A673 (cell line): ENCODE results near the gene SCYGR4. TPM values are rescaled to one million over a fixed set of nuclear protein-coding genes. Genes with fewer than 3 reads are reported as not detected.
"Not testable (repeated sequence)": the region's sequence is repeated elsewhere in the genome, so short reads cannot be mapped to it uniquely, and the experiment has no call there.

Experiments
- BruUV-seq: library from RNA; stranded (reverse); fragments of 400-500 nt; replicated peaks from 2 replicates; lab custom pipeline; 2021; lab: Mats Ljungman, UMichigan
- CTCF ChIA-PET: fragments of 300-600 bp; sonication (Branson Sonifier 250); formaldehyde crosslinking; loops from one replicate; lab custom pipeline; 2022; ENCODE audit warnings: antibody characterized with exemption; lab: Charles Lee
- POLR2A ChIA-PET: fragments of 300-600 bp; sonication (Branson Sonifier 250); formaldehyde crosslinking; loops from one replicate; lab custom pipeline; 2022; ENCODE audit warnings: antibody characterized with exemption; ENCODE audit not compliant: low non-redundant PET; lab: Charles Lee
- DNase-seq: peaks from one replicate; pipeline ENCODE4 v3.0.0-alpha.2; 2015; ENCODE audit warnings: low spot score
- H3K27ac ChIP-seq: fragments of 200-600 bp; sonication (generic); 2 replicates; pipeline ENCODE4 v1.5.1; 2016; ENCODE audit warnings: mixed run types, low read depth, mild to moderate bottlenecking, mixed read lengths, antibody characterized with exemption, low read length; ENCODE audit not compliant: poor library complexity, severe bottlenecking
- H3K27me3 ChIP-seq: fragments of 200-600 bp; sonication (generic); replicated peaks from 2 replicates; pipeline ENCODE4 v1.6.1; 2017; ENCODE audit warnings: mixed run types, low read depth, mild to moderate bottlenecking, mixed read lengths, antibody characterized with exemption, low read length; ENCODE audit not compliant: insufficient read depth, poor library complexity
- H3K36me3 ChIP-seq: fragments of 200-600 bp; sonication (generic); 2 replicates; pipeline ENCODE4 v1.6.1; 2016; ENCODE audit warnings: mixed run types, mild to moderate bottlenecking, mixed read lengths, antibody characterized with exemption, low read length; ENCODE audit not compliant: insufficient read depth, poor library complexity, severe bottlenecking
- H3K4me1 ChIP-seq: fragments of 200-600 bp; sonication (generic); 2 replicates; pipeline ENCODE4 v1.6.1; 2017; ENCODE audit warnings: mixed run types, mild to moderate bottlenecking, mixed read lengths, antibody characterized with exemption, low read length; ENCODE audit not compliant: insufficient read depth, poor library complexity, severe bottlenecking
- H3K4me3 ChIP-seq: fragments of 200-600 bp; sonication (generic); 2 replicates; pipeline ENCODE4 v1.5.1; 2016; ENCODE audit warnings: low read depth, mixed run types, mild to moderate bottlenecking, mixed read lengths, low read length; ENCODE audit not compliant: poor library complexity, severe bottlenecking
- H3K9me3 ChIP-seq: fragments of 200-600 bp; sonication (generic); 2 replicates; pipeline ENCODE4 v1.6.1; 2016; ENCODE audit warnings: mixed run types, low read depth, mild to moderate bottlenecking, mixed read lengths, antibody characterized with exemption, low read length; ENCODE audit not compliant: poor library complexity, severe bottlenecking
- CTCF ChIP-seq: fragments of 300-800, 200-600 bp; sonication (generic); conservative IDR thresholded peaks from 2 replicates; pipeline ENCODE4 v1.5.1; 2017; ENCODE audit warnings: low read depth, mild to moderate bottlenecking, antibody characterized with exemption, low read length, moderate library complexity, mixed read lengths
- EZH2 ChIP-seq: fragments of 200-600 bp; sonication (generic); IDR thresholded peaks from 2 replicates; pipeline ENCODE4 v1.6.1; 2017; ENCODE audit warnings: borderline replicate concordance, low read depth, mild to moderate bottlenecking, mixed read lengths, antibody characterized with exemption, low read length; ENCODE audit not compliant: poor library complexity, severe bottlenecking
- intact Hi-C: fragments of 100-400 bp; cut with micrococcal nuclease; formaldehyde crosslinking; loops from one replicate; pipeline ENCODE4 v1.10.0; 2022; ENCODE audit not compliant: unreplicated experiment
- total RNA-seq: library from RNA; stranded (reverse); gene quantifications from 2 replicates; pipeline ENCODE4 v1.2.3, GENCODE V29; 2021

SCYGR4 gene
- total RNA-seq, 1 experiment from 2014 or later: not detected

DNA sequence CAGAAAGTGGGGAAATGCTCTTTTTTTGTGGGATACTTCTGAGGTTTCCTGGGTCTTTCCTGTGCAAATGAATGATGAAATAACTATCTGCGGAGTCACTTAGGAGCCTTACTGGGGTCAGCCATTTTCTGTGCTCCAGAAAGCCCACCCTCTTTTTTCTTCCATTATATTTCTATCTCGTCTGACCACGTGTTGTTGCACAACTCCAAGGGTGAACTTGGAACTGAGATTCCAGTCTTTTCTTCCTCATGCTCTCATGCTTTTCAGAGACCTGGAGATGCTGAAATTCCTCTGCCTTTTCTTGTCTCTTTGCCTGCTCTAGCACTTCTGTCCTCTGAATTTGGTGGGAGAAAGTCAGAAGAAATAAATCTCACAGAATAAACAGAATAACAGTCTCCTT, 44.5 kb downstream of the SCYGR4 start:
- Histone ChIP-seq H3K27me3 (no peaks in the 10 kb centered on the region), H3K4me3 (no peak overlapping the region), H3K4me1 (no peaks in the 10 kb centered on the region), H3K36me3 (no peaks in the 10 kb centered on the region), H3K9me3 (no peaks in the 10 kb centered on the region), H3K27ac (no peak overlapping the region)
- no peak for DNase-seq
- BruUV-seq: no TSS peak
- POLR2A ChIA-PET: no interaction called here
- TF ChIP-seq EZH2: no peak
- no peak for TF ChIP-seq CTCF
- intact Hi-C loops: no loop called here
- CTCF ChIA-PET: interaction anchor here (1.0 kb wide), 1 partner anchor 104 kb away, joined by 3 read pairs; no protein-coding TSS in a partner anchor

DNA sequence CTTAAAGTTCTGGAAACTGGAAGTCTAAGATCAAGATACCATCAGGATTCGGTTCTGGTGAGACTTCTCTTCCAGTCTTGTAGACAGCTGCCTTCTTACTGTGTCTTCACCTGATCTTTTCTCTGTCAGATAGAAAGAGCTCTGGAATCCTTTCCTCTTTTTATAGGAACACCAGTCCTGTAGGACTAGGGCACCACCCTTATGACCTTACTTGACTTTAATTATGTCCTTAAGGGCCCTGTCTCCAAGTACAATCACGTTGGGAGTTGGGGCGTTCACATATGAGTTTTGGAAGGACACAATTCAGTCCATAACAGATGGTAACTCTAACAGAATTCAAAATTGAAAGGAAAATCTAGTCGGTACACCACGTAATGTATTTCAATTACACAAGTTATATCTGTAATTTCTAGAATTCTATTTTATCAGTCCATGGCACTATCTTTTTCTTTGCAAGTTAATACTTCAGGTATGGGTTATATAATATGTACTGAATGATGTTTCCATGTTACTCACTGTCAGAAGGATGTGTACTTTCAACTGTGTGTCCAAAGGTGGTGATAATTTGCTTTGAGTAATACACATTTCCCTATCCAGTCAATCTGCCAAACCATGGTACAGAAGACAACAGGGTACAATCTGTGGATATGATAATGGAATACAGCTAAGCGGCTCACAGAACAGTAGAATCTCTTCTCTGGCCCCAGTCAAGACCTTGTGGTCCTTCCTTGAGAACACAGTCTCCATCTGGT, 48.1 kb downstream of the SCYGR4 start:
- H3K27ac ChIP-seq: no peak overlapping the region
- POLR2A ChIA-PET: no interaction called here
- no peak for TF ChIP-seq EZH2
- no peak for TF ChIP-seq CTCF
- intact Hi-C loops: no loop called here
- H3K4me1 ChIP-seq: no peaks in the 10 kb centered on the region
- no peak for DNase-seq
- no peaks in the 10 kb centered on the region for H3K9me3 ChIP-seq
- BruUV-seq: no TSS peak
- H3K36me3 ChIP-seq: no peaks in the 10 kb centered on the region
- no peak overlapping the region for H3K4me3 ChIP-seq
- CTCF ChIA-PET: no interaction called here
- no peaks in the 10 kb centered on the region for H3K27me3 ChIP-seq

GRCh38 chr2:227666631-227667170, 49.4 kb downstream of the SCYGR4 start, which contains the start of gene SCYGR5:
SCYGR5 (plus strand) TSS chr2:227666804; CDS start chr2:227666804, 0 bp downstream.
- H3K27me3 ChIP-seq, H3K36me3 ChIP-seq, intact Hi-C loops, H3K27ac ChIP-seq, H3K4me1 ChIP-seq, H3K4me3 ChIP-seq, DNase-seq, BruUV-seq, H3K9me3 ChIP-seq: not testable (repeated sequence)
- CTCF ChIA-PET: interaction anchor here (0.6 kb wide), 1 partner anchor 9 kb away, joined by 3 read pairs; no protein-coding TSS in a partner anchor
- POLR2A ChIA-PET: interaction anchor here (0.6 kb wide), 1 partner anchor 202 kb away, joined by 10 read pairs; no protein-coding TSS in a partner anchor

Other genes with a start within 250 kb of the SCYGR4 start
- gene TM4SF20, start 238.2 kb upstream of the SCYGR4 start, total RNA-seq: not detected in 2 replicates
- not detected in 2 replicates for gene SCYGR1, start 229.5 kb upstream of the SCYGR4 start, total RNA-seq
- gene AGFG1, start 145.3 kb upstream of the SCYGR4 start, total RNA-seq: 118 and 122 TPM in 2 replicates
- not detected in 2 replicates for gene SCYGR2, start 18.6 kb upstream of the SCYGR4 start, total RNA-seq
- gene SCYGR3, start 2.7 kb upstream of the SCYGR4 start, total RNA-seq: not detected in 2 replicates
- not detected in 2 replicates for gene SCYGR5, start 49.3 kb downstream of the SCYGR4 start, total RNA-seq
- gene SLC19A3, start 100.5 kb downstream of the SCYGR4 start, total RNA-seq: 4.2 and 4.4 TPM in 2 replicates
- not detected in 2 replicates for gene SCYGR6, start 107.3 kb downstream of the SCYGR4 start, total RNA-seq
- not detected in 2 replicates for gene SCYGR7, start 110.8 kb downstream of the SCYGR4 start, total RNA-seq
- gene SCYGR8, start 128.4 kb downstream of the SCYGR4 start, total RNA-seq: not detected in 2 replicates
- not detected in 2 replicates for gene CCL20, start 196.3 kb downstream of the SCYGR4 start, total RNA-seq